Measurements from ENCODE around the gene LIPC.

Gene LIPC

DNA sequence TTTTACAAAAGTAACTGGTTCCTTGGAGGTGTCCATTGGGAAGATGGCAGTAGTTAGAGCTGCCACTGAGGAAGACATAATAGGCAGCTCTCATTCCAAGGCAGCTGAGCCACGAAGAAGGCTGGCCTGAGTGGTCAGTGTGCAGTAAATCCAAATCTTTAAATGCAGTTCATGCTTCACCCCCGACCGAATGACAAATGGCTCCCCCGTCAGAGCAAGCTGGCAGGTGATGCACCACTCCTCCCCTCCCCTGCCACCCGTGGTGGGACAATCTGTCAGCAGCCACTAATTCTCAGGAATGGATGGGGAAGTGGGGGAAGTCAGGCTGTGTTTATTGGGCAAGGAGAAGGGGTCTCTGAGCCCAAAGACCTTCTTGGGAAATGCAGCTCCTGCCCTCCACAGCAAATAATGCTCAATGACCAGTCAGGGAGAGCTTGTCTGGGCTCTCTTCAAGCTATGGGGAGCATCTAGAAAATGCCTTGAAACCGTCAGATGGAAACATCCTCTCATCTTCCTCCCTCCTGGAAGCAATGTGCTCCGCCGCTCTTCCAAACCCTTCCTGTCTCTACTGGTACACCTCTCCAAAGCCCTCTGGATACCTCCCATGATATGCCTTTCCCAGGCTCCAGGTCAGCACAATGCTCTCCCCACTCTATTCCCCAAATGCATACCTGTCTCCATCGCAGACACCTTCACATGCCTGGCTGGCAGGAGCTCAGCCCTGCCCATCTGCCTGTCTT, 65.4 kb downstream of the LIPC start:
- no peak for DNase-seq (ENCODE audit: low spot score)

DNA sequence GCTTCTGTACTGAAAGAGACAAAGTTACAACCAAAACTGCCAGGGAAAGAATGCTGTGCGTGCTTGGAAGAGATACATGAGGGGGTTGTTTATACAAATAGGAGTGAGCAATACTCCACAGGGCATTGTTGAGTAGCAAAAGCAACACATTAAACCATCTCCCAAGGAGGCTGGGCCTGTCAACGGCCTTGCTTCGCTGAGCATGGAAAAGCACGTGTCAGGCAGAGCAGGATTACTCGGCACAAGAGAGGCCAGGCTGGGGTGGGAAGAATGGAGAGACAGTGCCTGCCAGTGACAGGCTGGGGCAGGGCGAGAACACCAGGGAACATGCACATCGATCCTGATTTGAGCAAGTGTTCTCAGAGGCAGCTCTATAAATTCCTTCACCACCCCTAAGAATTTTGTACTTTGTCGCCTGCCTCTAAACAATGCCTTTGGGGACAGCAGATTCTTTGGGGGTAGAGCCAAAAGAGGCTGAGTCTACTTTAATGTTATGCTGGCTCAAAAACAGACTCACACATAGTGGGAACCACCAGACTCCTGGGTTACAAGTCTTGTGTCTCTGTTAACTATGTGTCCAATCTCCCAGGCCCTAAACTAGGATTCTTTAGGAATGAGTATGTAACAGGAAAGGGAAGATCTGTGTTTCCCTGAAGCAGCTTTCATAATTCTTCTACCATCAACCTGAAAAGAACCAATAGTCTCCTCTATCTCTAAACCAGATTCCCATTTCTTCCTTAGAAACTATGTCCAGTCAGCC, 67.2 kb downstream of the LIPC start:
- peak; percentile 74 for DNase-seq (ENCODE audit: low spot score)

DNA sequence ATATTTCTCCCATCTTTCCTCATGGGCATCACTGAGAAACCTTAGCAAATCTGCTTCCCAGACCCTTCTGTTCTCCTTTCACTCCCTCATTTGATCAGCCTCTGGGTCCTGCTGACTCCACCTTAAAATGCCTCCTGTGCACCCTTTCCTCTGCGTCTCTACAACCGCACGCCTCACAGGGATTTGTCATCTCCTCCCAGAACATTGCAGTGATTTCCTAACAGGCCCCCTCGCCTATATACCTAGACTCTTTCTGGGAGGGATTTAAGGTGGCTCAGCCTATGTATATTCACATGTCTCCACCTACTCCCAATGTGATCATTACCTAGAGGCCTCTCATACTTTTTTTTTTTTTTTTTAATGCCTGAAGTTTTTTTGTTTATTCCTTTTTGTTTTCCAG, 69.2 kb downstream of the LIPC start:
- DNase-seq (ENCODE audit: low spot score) = no peak

DNA sequence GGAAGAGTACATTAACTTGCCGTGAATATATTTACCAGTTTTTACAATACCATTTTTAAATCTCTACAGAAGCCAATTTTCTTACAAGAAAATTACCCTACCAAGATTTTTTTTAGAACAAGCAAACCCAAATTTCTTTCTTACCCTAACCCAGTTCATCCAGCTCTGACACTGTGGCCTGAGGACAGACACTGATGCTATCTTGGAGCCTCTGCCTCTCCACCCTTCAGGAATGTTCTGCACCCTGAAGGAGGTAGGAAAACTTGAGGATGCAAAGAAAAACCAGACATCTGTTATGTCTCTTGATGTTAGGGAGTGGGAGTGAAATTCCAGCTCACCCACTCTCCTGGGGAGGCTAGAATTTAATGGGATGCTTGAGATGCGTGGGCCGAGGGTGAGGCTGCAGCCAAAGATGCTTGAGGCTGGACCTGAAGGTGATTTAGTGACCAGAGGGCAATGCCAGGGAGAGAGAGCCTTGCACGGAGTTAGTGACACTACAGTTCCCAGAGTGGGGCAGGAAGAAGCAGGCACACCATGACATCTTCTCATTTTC, 69.9 kb downstream of the LIPC start:
- DNase-seq (ENCODE audit: low spot score) = peak; percentile 45

DNA sequence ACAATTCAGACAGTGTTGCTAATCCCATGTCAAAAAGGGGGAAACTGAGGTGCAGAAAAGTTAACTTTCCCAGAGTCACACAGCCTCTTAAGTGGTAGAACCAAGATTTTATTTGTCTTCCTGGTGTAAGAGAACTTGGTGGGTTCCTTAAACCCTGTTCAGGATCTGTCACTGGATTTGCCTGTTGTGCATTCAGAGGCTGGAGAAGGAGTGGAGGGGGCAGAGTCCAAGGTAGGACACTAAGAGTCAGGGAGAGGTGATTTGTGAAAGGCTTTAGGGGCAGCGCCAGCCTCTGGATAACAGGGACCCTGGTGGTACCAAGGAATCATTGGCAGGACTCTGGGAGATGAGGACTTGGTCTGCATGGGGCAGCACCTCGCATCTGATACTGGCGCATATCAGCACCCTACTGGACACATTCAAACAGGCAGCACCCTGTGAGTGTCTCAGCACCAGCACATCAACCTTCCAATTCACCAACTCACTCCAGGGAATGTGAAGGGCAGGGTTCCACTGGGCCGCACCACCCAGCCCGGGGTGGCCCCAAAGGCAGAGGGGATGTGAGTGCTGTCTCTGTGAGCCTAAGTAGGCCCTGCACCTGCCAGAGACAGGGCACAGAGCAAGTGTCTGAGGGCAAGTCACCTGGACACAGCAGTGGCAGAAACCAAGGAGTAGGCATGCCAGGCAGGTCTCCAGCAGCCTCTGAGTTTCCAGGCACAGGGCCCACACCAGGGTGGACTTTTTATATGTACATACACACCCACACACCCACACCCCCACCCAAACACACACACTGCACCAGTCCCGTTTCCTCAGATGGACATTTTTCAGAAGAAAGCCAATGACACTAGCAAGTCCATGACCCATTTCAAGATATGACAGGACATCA, 71.6 kb downstream of the LIPC start:
- no peak for DNase-seq (ENCODE audit: low spot score)

DNA sequence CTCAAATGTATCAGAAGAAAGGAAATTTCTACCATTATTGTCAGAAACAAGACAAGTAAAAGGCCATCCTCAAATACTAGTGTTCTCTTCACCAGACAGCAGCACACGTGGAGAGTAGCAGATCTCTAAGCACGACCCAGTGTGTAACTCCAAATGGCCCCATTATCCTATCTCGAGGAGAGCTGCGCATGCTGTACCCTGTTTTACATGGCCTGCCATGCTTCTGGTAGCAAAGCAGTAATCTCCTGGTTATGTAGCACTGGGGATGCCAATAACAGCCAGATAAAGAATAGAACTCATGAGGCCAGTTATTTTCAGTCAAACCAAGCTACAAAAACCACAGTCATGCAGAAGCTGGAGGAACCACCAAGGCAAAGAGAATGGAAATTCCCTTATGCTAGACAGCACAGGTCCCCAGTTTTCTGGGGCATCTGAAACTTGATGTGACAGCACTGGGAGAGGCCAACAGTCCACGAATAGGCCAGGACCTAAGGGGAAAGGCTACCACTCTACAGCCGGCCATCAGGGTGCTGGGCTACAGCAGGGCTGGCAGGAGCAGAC, 73.0 kb downstream of the LIPC start:
- DNase-seq (ENCODE audit: low spot score) = no peak

DNA sequence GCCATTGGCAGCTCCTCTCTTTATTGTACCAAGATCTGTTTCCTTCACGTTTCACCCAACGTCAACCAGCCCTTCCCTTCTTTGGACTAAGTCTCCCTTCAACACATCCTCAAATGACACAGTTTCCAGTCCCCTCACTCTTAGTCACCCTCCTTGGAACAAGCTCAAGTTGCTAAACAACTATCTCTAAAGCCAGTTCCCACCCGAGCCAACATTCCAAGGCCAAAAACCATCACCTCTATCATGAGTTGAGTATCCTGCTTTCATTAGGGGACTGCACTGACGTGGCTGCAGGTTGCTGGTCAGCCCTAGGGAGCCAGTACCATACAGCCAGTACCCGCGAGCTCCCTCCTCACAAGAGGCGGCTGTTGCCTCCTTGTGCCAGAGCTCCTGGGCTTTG, 73.8 kb downstream of the LIPC start:
- DNase-seq (ENCODE audit: low spot score) = peak; percentile 21

DNA sequence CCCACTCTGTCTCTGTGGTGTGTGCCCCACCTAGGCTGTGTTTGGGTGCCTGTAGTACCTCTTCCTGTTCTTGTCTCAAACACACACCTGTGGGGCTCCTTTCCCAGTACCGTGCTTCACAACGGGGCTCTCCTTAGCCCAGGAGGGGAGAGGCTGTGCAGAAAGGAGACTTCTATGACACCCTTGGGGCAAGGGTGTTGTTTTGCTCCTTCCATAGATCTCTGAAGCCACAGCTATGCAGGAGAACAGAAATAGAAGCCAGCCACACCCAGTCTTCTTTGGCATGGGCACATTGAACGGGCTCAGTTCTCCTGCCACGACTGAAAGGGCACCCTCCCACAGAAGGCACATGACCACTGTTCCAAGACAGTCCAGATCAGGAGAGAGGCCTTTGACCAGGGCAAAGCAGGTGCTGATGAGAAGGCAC, 74.3 kb downstream of the LIPC start:
- no peak for DNase-seq (ENCODE audit: low spot score)

DNA sequence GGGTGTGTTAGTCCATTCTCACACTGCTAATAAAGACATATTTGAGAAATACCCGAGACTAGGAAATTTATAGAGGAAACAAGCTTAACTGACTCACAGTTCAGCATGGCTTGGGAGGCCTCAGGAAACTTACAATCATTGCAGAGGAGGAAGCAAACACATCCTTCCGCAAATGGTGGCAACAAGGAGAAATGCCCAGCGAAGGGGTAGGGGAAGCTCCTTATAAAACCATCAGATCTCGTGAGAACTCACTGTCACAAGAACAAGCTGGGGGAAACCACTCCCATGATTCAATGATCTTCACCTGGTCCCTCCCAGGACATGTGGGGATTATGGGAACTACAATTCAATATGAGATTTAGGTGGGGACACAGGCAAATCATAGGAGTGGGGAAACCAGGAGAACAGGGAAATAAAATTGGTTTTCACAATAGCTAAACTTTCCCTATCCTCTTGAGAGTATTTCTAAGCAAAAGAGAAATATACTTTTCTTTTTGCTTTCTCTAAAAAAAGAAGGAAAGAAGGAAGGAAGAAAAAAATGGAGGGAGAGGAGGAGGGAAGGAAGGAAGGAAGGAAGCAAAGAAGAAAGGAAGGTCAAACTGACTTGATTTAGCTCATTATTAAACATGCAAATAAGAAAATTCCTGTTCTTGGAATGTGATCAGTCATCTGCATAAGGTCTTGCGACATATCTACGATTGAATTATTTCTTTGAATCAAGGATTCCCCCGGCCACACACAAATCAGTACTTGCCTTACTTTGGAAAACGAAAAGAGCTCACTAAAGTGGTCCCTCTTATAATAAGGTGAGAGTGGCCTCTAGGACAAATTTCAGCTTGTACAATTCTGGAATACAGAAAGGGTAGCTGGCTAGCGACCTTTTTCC, 75.2 kb downstream of the LIPC start:
- DNase-seq (ENCODE audit: low spot score) = no peak

DNA sequence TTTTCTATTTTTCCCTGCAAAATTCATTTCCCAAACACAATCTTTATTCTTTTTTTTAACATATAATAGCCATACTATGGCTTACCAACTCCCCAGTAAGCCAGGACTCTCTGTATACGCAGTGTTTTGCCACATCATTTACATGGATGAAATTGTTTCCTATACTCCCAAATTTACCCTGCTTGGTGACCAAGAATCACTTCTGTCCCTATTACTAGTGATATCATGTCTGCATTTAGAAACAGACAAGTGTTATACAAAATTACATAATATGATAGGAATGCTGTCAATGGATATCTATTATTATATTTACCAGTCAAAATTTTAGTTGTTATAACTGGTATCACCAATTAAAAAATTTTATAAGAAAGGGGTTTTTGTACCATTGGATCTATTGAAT, 77.8 kb downstream of the LIPC start:
- no peak for DNase-seq (ENCODE audit: low spot score)

DNA sequence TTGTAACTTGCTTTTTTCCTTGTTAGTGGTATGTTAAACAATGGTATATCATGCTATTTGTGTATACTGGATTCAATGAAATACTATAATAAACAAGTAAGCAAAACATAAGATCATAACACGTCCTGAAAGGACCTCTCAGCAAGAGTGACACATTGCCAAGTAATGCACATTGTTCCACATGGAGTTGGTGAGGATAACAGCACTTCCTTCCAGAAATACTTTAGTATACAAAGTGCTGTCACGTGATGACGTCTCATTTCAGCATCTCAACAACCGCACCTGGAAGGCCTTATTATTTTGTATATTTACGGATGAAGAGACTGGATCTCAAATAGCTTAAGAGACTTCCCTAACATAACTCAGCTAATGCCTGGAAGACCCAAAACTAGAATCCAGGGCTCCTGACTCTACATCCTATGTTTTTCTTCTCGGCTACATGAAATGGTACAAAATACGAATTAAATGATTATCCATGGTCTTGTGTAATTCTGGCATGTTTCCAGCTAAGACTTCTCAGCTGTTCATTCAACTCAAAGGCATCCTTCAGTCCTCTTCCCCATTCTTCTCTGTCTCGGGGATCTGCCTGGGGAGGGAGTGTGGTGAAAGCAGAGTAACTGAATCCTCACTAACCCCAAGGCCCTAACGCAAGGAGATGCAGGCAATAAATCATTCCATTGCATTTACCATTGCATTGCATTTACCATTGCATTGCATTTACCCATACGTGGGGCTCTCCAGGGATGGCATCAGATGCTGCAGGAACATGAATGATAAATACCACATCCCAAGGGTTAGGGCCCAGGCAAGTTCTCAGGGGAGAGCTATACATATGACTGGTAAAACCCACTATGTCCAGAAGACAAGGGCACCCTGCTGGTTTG, 79.2 kb downstream of the LIPC start:
- DNase-seq (ENCODE audit: low spot score) = no peak

DNA sequence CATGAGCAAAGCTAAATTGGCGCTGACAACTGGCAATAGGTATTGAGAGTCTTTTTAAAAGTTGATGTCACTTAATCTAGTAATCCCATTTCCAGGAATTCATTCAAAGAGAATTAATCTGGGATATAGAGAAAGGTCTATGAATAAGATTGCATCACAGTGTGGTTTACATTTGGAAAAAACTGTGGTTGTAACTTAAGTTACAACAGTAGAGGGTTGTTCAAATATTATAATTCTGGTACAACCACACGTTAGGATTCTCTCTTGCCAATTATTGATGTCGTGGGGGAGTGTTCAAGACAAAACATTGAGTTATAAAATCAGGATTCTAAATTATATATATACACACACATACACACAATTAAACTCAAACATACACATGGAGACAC, 79.8 kb downstream of the LIPC start:
- no peak for DNase-seq (ENCODE audit: low spot score)

DNA sequence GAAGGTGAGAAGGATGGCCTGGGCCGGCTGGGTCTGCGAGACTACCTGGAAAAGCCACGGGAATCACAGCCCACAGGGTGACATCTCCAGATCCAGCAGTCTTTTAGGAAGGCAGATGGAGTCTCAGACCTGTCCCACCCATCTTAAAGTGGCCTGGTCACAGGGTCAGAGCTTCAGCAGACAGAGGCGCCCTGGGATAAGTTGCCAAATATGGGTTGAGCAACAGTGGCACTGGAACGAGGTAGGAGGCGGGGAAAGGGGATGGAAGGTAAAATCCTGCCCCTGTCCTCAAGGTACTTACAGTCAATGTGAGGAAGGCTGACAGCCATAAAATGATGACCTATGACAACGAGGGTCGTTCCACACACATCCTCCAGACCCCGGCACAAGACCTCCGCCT, 80.7 kb downstream of the LIPC start:
- no peak for DNase-seq (ENCODE audit: low spot score)

DNA sequence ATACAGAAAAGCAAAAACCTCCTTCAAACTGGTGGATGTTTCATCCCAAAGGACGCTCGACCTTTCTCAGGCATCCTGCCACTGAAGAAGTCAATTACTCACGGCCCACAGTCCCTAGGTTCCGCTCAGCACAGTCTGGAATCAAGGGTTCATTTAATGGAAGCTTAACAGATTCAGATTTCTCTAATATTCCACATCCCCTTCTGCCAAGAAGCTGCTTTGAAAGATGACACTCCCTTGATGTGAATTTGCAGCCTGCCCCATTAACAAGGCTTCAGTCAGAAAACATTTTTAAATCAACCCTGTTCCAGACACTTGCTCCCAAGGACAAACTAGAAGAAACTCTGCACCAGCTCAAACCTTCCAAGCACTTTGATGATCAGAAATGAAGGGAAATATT, 81.2 kb downstream of the LIPC start:
- DNase-seq (ENCODE audit: low spot score) = no peak

DNA sequence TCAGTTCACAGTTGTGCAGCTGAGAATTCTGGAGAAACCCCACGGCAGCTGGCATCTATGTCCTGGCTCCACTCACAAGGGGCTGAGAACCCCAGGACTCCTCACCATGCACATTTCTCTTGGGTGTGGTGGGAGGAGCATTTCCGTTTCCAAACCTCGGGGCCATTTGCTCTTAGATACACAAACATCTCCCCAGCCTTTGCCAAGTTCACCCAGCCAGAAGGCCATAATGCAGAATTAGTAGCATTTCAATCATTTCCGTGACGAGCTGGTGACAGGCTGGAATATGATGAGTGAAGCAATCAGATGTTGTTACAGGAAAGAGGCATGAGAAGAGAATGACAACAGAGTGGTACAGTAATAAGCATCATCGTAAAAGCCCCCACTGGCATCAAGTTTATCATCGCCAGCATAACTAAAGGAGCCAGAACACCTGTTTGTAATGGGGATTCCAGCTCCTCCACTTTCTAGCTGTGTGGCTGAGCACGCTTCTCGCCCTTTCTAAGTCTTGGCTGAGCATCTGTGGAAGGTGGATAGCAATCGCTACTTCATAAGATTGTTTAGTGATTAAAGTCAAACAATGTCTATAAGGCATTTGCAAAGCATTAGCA, 82.0 kb downstream of the LIPC start:
- DNase-seq (ENCODE audit: low spot score) = no peak

DNA sequence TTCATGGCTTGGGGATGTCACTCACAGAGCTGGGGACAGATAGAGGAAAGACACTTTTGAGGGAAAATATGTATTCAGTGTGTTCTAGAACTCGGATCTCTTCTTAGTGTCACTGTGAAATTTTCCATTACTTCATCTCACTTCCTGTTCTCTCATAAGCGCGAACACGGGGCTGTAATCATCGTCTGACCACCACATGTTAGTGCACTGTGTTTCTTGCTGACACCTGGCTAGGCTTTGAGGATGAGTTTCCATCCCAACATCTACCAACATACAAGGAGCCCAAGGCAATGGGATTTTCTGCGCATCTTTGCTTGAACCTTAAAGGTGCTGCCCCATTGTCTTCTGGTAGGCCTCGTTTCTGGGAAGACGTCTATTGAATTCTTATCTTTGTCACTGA, 84.0 kb downstream of the LIPC start:
- DNase-seq (ENCODE audit: low spot score) = no peak

DNA sequence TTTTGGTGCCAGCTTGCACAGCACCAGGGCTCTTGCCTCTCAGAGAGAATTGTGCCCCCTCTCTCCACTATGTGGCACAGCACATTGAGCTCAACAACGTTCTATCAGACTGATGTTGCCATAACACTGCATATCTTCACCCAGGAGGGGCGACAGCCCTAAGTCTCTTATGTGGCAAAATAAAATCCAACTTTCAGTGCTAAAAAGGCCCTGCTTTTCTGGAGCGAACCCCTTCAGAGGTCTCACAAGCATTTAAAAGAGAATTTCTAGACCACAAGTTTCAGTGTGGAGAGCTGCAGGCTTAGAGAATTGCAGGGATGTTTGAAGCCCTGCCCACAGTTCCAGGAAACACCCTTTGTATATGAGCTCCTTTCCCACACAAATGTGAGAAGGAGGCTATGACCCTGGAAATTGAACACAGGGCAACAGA, 85.5 kb downstream of the LIPC start:
- no peak for DNase-seq (ENCODE audit: low spot score)

DNA sequence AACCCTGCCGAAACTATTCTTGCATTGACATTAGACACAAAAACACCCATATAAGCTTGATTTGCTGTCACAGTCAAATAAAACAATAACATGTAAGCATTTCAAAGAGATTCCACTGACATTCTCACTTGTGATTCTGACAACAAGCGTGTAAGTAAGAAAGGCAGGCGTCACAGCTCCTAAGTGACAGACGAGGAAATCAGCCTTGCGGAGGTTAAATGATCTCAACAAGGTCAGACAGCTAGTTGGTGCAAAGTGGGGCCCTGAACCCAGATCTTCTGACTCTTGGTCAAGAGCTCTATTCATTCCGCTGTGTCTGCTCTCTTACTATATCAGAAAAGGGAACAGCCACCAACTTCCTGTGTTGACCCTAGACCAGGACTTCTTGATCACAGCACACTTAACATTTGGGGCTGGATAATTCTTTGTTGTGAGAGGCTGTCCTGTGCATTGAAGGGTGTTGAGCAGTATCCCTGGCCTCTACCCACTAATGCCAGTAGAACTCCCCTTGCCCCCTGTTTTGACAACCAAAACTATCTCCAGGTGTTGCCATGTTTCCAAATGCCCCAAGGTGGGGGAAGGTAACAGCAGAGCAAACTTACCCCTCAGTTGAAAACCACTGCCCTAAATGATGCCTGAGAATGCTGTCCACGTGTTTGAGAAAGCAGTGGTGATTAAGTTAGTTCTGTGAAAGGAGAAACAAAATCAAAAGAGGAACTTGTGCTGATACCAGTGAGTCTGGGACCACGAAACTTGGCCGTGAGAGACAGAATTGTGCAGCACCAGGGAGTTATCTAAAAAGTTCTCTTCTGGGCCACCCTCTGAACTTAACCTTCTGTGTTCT, 86.1 kb downstream of the LIPC start:
- DNase-seq (ENCODE audit: low spot score) = no peak

DNA sequence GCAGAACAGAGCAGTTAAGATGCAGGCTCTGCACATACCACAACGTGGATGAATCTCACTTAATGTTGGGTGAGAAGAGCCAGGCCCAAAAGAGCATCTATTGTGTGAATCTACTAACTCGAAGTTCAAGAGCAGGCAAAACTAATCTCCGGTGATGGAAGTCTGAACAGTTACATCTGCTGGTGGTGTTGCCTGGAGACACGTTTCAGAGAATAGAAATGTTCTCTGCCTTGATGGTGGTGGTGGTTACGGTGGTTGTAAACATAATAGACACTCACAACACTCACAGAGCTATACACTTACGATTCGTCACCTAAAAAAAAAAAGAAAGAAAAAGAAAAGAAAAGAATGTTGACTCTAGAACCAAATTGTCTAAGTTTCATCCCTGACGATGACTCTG, 86.8 kb downstream of the LIPC start:
- DNase-seq (ENCODE audit: low spot score) = no peak

Data from GM03348 (cell line).